Stimulated activated CD4-positive, alpha-beta T cell treated with anti-CD3 and anti-CD28 coated beads, Interleukin-4, amount 100 ng/mL, for 1 hour (primary cell): ENCODE measurements around the gene MAEA.

Experiments
- DNase-seq: peaks from one replicate; pipeline ENCODE4 v3.0.0-alpha.2; 2020

MAEA gene

DNA sequence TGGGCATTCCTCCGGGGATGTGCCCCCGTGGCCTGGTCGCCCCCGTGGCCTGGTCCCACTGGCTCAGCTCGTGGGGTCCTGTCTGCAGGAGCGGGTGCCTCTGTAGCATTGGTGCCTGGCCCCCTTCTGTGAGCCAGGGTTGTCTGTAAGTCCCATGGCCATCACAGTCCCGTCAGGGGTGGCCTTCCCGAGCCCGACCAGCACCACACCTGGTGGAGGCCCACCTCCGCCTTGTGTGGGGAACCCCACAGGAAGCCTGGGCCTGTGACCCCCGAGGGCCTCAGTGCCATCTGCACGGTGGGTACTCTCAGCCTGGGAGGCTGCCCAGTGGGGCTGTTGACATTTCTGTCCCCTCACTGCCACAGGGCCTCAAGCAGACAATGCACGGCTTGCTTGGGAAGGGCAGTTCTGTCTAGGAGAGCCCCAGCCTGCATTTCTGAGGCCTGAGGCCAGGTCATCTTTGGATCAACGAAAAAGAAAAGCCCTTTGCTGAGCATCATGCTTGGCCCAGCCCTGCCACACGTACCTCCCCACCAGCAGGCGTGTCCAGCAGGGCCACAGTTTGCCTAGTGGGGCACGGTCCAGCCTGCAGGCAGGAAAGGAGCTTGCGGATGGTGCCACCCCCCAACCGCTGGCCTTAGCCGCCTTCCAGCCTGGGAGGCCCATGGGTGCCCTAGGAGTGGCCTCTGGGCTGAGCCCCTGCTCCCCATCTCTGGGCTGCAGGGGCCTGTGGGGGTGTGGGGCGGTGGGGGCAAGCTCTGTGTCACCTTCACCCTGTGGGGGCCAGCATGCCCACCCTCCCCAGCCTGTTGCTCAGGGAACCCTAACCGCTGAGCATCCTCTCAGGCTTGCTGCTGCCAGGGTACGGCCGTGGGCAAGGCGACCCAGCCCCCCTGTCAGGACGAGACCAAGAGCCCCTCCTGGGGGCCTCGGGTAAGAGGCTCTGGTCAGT lies 93.4 kb downstream of the MAEA start:
- no peak for DNase-seq

DNA sequence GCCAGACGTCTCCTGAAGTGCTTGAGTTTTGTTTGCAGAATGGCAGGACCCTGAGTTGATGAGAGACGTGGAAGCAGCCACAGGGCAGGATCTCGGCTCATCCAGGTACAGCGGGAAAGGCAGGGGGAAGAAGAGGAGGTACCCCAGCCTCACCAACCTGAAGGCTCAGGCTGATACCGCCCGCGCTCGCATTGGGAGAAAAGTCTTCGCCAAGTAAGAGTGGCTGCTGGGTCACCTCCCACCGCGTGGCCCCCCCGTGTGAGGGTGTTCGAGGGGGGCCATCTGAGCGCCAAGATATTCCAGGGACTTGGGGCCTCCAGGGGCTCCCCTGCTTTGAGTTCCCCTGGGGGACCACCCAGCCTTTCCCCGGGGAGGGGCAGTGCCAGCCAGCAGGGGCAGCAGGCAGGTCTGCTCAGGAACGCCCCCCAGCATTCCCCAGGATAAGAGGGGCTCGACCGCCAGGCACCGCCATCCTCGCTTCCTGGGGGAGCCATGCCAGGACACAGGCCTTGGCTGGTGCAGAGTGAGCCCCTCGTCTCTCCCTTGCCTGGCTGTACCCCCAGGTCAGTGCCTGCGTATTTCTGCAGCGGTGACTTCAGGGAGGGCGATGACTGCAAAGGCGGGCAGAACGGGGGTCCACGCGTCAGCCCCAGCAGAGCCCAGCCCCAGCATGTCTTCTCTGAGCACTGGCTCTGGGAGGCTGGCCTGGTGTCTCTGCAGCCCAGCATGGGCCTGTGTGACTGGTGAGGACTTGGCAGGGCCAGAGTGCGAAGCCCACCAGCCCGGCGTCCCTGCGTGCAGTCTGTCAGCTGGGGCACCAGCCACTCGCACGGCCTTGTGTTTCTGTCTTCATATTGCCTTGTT lies 94.3 kb downstream of the MAEA start:
- DNase-seq: no peak

DNA sequence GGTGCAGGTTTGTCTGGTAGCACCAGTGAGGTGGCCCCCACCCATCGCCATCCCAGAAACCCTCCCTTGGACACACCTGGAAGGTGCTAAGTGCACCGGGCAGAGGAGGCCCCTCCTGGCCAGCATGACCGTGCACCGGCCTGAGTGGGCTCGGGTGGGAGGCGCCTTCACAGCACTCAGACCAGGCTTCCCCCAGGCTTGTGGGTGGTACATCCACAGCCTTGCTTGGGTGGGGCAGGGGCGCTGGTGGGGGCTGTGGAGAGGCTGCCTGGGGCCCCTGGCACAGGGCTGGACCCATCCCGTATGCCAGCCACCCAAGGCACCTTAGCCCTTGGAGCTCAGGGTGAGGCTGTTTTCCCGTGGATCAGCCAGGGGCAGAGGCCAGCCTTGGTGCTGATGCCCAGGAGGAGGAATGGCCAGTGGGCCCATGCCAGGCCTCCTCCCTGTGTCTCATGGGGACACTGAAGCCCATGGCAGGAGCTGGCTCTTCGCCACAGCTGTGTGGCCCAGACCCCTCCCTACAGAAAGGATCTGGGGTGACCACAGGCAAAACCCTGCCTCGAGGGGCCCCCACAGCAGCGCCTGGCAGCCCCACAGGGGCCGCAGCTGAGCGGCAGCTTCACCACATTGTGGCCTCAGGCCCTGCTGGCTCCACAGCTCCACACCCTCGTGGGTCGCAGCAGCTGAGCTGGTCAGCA lies 95.1 kb downstream of the MAEA start:
- no peak for DNase-seq

DNA sequence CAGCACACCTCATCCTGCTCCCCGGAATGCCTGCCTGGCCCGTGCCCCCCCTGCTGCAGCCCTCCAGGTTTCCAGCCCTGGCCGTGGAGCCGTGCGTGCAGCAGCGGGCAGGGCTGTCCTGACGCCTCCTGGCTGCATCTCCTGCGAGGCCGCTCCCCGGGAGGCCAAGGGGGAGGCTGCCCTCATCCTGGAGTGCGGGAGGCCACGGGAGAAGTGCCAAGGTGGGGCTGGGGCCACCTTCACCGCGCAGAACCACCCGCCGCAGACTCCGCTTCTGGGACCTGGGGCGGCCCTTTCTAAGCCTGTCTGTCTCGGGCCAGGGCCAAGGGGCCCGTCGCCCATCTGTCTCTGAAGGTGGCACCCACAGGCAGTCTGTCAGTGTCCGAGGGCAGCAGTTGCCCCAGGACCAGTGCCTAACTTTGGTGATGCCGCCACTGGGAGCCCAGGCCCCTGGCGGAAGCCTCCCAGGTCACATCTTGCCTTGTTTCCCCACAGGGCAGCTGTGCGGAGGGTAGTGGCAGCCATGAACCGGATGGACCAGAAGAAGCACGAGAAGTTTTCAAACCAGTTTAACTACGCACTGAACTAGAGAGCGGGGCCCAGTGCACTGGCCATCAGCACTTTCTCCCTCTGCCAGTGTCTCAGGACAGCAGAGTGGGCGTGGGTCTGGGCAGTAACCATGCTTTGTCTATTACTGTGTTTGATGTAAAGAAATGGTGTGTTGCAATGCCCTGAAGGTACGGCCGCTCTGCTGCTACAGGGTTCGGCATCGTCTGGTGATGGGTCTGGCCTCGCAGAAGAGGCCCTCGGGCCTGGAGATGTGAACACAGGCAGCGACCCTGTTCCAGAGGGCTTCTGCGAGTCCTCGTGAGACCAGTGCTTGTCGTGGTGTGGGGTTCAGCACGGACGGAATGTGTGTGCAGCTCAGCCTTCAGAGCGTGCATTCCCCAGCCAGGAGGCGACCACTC lies 96.0 kb downstream of the MAEA start:
- DNase-seq: no peak
